ENCODE results near the gene PPP1R3G.
"Not testable (repeated sequence)": the region's sequence is repeated elsewhere in the genome, so short reads cannot be mapped to it uniquely, and the experiment has no call there.

PPP1R3G gene

GRCh38 chr6:5084781-5085647, at the start of gene PPP1R3G:
PPP1R3G (plus strand) TSS chr6:5085341; CDS start chr6:5085486, 145 bp downstream.
- DNase-seq: peak; percentile 26

- no peak for DNase-seq
Observed at GRCh38 chr6:5036269-5036668, 48.9 kb upstream of the PPP1R3G start.

- no peak for DNase-seq
Observed at GRCh38 chr6:5041955-5042354, 43.2 kb upstream of the PPP1R3G start.

- DNase-seq: no peak
Observed at GRCh38 chr6:5042436-5042835, 42.7 kb upstream of the PPP1R3G start.

GRCh38 chr6:5044866-5045265, 40.3 kb upstream of the PPP1R3G start:
- no peak for DNase-seq

- no peak for DNase-seq
Observed at GRCh38 chr6:5045416-5045815, 39.7 kb upstream of the PPP1R3G start.

GRCh38 chr6:5046430-5046829, 38.7 kb upstream of the PPP1R3G start:
- no peak for DNase-seq

- DNase-seq: no peak
Observed at GRCh38 chr6:5050009-5050408, 35.1 kb upstream of the PPP1R3G start.

- DNase-seq: no peak
Observed at GRCh38 chr6:5051394-5051793, 33.7 kb upstream of the PPP1R3G start.

- DNase-seq: no peak
Observed at GRCh38 chr6:5053038-5053437, 32.1 kb upstream of the PPP1R3G start.

- DNase-seq: no peak
Observed at GRCh38 chr6:5053864-5054244, 31.3 kb upstream of the PPP1R3G start.

GRCh38 chr6:5054245-5054873, 30.8 kb upstream of the PPP1R3G start:
- DNase-seq: no peak

GRCh38 chr6:5055118-5055517, 30.0 kb upstream of the PPP1R3G start:
- no peak for DNase-seq

- no peak for DNase-seq
Observed at GRCh38 chr6:5058254-5058653, 26.9 kb upstream of the PPP1R3G start.

- no peak for DNase-seq
Observed at GRCh38 chr6:5059036-5059896, 25.9 kb upstream of the PPP1R3G start.

GRCh38 chr6:5060439-5060838, 24.7 kb upstream of the PPP1R3G start:
- DNase-seq: not testable (repeated sequence)

GRCh38 chr6:5061152-5061551, 24.0 kb upstream of the PPP1R3G start:
- no peak for DNase-seq

GRCh38 chr6:5063617-5064016, 21.5 kb upstream of the PPP1R3G start:
- DNase-seq: no peak

GRCh38 chr6:5066456-5067093, 18.6 kb upstream of the PPP1R3G start:
- DNase-seq: no peak

GRCh38 chr6:5067305-5067704, 17.8 kb upstream of the PPP1R3G start:
- no peak for DNase-seq

GRCh38 chr6:5068153-5068751, 16.9 kb upstream of the PPP1R3G start:
- no peak for DNase-seq

GRCh38 chr6:5071216-5071615, 13.9 kb upstream of the PPP1R3G start:
- DNase-seq: no peak

GRCh38 chr6:5072440-5072839, 12.7 kb upstream of the PPP1R3G start:
- peak; percentile 23 for DNase-seq
